Mucosa of stomach (tissue), 1 donor: ENCODE results near the gene NAT9.

Experiments used
- H3K27me3 ChIP-seq: one replicate; pipeline ENCODE4 v1.7.0; 2013; ENCODE audit warnings: mild to moderate bottlenecking, low read length; ENCODE audit not compliant: control insufficient read depth, insufficient read depth
- H3K36me3 ChIP-seq: one replicate; pipeline ENCODE4 v1.7.0; 2013; ENCODE audit warnings: low read length; ENCODE audit not compliant: control insufficient read depth, insufficient read depth
- H3K4me1 ChIP-seq: one replicate; pipeline ENCODE4 v1.7.0; 2013; ENCODE audit warnings: mild to moderate bottlenecking, low read length; ENCODE audit not compliant: control insufficient read depth, insufficient read depth
- H3K4me3 ChIP-seq: one replicate; pipeline ENCODE4 v1.7.0; 2013; ENCODE audit warnings: low read length
- H3K9ac ChIP-seq: one replicate; pipeline ENCODE4 v1.7.0; 2013; ENCODE audit warnings: mild to moderate bottlenecking, low read length, moderate library complexity
- H3K9me3 ChIP-seq: one replicate; pipeline ENCODE4 v1.7.0; 2013; ENCODE audit warnings: mild to moderate bottlenecking, low read length, moderate library complexity; ENCODE audit not compliant: control insufficient read depth
- donor health status: Pancreatic carcinoma.

The NAT9 gene

DNA sequence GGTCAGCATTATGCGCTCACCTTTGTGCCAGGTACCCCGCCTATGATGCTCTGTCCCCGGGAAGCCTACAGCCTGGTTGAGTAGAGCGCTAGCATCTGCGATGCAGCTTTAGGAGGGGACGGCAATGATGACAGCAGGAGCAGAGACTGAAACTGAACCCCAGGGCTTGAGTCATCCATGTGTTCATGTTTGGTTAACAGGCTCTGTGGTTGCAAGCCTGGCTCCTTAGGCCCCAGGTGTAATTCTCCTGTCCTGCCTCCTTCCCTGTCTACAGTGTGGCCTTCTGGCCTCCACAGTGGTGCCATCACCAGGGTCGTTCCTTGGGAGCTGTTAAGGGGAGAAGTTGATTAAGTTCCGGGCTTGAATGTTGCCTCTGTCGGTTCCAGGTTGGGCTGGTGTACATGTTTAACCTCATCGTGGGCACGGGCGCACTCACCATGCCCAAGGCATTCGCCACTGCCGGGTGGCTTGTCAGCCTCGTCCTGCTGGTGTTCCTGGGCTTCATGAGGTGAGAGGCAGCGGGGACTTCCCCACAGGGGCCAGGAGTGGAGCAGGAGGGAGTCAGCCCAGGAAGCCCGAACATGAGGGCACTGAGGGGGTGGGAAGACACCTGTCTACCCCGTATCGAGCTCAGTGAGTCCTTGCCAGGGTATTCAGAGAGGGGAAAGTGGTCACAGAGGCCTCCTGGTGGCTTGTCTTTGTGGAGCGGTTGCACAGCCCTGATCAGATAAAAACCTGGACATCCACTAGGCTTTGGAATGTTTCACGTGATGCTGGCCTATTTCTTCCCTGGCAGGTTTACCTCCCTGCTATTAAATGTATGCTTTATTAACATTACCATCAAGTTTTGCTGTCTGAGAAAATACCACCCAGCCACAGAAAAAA lies 9.2 kb upstream of the NAT9 start:
- H3K9ac ChIP-seq = no peak overlapping the region
- no peaks in the 10 kb centered on the region for H3K27me3 ChIP-seq
- H3K9me3 ChIP-seq = no peaks in the 10 kb centered on the region
- no peak overlapping the region for H3K4me3 ChIP-seq
- H3K36me3 ChIP-seq = no peaks in the 10 kb centered on the region
- no peaks in the 10 kb centered on the region for H3K4me1 ChIP-seq

DNA sequence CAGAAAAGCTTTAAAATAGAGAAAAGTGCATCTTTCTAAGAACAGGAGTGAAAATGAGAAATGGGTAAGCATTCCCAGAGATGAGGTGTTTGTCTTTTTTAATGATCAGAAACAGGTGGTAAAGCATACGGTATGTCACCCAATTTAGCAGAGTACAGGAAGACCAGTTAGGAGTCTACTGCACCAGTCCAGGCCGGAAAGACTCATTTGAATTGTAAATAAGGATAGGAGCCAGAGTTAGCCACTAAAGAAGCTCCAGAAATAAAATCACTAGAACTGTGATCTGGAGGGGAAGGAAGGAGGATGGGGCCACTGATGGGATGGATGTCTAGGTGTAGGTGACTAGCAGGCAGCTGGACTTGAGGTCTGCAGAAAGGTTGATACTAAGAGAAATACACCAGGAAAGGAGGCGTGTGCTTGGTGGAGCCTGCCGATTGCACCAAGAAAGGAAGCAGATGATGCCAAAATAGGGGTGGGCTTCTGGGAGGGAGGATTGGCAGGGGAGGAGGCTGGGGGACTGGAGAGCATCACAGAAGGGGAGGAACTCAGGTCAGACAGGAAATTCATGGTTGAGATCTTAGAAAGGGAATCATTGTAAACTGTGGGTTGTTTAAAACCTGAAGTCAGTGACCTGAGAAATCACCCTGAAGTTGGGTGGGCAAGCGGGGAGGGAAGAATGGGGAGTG lies 8.1 kb upstream of the NAT9 start:
- Histone ChIP-seq H3K36me3 (no peaks in the 10 kb centered on the region), H3K9me3 (no peaks in the 10 kb centered on the region), H3K4me3 (no peak overlapping the region), H3K4me1 (no peaks in the 10 kb centered on the region), H3K9ac (no peak overlapping the region), H3K27me3 (no peaks in the 10 kb centered on the region)

DNA sequence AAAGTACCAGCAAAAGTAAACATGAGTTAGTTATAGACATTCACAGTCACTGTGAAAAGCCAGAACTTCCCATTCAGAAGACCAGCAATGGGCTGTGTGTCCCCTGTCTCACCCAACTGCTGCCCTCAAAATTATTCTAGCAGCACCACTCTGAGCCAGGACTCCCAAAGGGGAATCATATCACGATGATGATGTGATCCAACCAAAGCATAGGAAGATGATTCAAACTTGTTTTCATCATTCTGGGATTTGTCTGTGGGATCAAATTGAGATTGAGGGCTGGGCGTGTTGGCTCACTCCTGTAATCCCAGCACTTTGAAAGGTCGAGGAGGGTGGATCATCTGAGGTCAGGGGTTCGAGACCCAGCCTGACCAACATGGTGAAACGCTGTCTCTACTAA lies 6.4 kb upstream of the NAT9 start:
- no peaks in the 10 kb centered on the region for H3K9me3 ChIP-seq
- H3K9ac ChIP-seq = no peak overlapping the region
- H3K4me3 ChIP-seq = no peak overlapping the region
- H3K4me1 ChIP-seq = peaks cover 3% of the 10 kb centered on the region
- no peaks in the 10 kb centered on the region for H3K27me3 ChIP-seq
- H3K36me3 ChIP-seq = no peaks in the 10 kb centered on the region

DNA sequence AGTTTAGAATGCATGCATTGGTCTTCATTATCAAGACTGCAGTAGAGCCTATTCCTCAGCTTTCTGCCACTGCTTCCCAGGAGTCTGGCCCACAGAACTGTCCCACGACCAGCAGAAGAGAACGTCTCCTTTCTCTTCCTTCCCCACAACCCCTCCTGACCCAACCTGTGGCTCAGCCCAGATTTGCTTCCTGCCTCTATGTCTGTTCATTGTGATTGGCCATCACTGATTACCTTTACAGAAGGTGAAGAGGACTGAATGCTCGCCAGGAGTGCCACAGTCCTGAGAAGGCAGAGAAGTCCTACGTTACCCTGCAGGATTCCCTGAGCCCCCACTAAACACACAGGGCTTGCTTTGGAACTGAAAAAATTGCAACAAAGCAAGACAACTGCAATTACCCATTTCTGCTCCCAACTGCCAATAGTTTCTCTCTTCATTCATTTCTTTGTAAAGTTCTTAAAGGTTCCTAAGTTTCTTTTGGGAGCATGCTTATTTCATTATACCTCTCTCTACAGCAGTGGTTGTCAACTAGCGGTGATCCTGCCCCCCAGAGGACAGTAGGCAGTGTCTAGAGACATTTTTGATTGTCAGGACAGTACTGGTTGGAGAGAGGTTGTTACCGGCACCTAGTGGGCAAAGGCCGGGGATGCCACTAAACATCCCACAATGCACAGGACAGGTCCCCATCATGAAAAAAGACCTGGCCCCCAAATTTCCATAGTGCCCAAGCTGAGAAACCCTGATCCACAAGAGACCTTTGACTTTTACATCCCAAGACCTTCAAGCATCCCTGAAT lies 4.5 kb upstream of the NAT9 start:
- peaks cover 11% of the 10 kb centered on the region for H3K4me1 ChIP-seq
- H3K27me3 ChIP-seq = no peaks in the 10 kb centered on the region
- H3K4me3 ChIP-seq = no peak overlapping the region
- no peaks in the 10 kb centered on the region for H3K36me3 ChIP-seq
- H3K9ac ChIP-seq = no peak overlapping the region
- H3K9me3 ChIP-seq = no peaks in the 10 kb centered on the region

DNA sequence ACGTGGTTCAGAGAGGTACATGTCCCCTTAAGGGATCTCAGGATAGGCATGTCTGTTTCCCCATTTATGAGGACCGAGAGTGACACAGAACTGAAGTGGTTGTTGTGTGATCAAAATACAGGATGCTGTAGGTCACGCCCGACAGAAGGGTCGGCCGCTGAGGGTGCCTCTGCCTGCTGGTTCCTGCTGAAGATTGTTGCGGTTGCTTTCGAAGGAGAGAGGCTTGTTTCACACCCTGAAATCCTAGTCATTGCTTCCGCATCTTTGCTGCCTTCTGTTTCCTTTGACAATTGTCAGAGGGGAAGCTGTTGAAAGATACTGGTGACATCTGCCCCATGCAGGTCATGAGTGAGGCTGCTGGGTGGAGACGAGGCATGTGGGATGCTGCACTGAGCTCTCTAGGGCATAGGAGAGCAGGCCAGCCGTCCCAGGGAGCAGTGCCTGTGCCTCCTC lies 3.8 kb upstream of the NAT9 start:
- no peak overlapping the region for H3K4me3 ChIP-seq
- no peaks in the 10 kb centered on the region for H3K9me3 ChIP-seq
- no peaks in the 10 kb centered on the region for H3K27me3 ChIP-seq
- no peak overlapping the region for H3K9ac ChIP-seq
- H3K4me1 ChIP-seq = peaks cover 17% of the 10 kb centered on the region
- no peaks in the 10 kb centered on the region for H3K36me3 ChIP-seq

DNA sequence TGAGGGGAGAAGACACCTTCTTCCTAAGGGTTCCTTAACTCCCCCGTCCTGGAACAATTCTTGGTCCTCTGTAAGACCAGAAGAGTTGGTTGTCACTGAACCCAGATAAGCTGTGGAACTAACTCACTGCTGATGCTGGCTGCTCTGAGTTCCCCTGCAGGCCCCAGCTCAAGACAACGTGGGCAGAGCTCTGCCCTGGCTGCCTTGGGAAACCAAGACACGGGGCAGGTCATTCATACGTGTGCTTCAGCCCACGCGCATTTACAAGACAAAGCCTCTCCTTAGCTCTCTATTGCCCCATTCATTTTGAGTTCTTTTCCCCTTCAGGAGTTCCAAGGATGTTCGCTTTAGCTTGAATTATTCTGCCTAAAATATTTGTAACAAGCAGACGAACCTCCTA lies 3.4 kb upstream of the NAT9 start:
- Histone ChIP-seq H3K9me3 (no peaks in the 10 kb centered on the region), H3K9ac (no peak overlapping the region), H3K36me3 (no peaks in the 10 kb centered on the region), H3K4me3 (no peak overlapping the region), H3K27me3 (no peaks in the 10 kb centered on the region), H3K4me1 (peaks cover 17% of the 10 kb centered on the region)

DNA sequence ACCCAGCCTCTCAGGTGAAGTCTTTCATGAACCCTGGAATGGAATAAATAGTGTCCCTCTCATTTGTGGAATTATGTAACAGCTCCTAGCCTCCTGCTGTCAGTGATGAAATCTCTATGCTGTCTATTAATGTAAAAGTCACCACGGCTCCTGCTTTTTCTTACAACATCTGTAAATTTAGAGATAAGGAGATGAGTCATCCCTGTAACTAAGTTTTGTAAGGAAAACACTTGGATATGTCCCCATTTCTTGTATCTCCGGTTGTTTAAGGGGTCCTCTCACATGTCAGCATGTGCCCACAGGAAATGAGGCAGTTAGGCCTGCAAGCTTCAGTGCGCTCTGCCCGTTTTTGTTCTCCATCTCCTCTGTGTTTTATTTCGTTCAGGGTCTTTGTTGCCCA lies 2.8 kb upstream of the NAT9 start:
- Histone ChIP-seq H3K4me3 (no peak overlapping the region), H3K36me3 (no peaks in the 10 kb centered on the region), H3K9ac (no peak overlapping the region), H3K9me3 (no peaks in the 10 kb centered on the region), H3K27me3 (no peaks in the 10 kb centered on the region), H3K4me1 (peaks cover 17% of the 10 kb centered on the region)

DNA sequence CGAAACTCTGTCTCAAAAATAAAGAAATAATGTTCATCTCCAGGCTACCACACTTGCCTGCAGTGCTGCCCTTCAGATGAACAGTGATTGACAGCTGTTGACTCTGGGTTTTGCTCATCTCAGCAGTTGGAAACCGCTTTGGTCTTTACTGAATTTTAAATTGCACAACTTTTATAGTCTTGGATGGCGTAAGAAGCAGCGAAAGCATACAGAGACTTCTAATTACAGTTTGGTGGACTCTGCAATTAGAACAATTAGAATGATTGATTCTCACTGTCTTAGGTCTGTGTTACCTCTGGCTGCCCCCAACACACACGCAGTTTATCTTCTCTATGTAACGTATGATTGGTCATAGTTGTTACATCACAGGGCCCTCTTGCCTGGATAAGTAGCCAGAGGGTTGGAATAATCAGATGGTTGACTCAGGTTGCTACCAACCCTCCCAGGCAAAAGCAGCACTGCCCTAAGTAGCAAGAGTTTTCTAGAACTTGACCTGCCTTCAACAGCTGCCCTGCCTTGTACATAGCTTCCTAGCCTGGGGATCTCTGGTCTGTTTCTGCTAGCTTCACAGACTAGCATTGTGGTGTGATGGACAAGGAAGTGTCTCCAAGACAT lies 1.9 kb upstream of the NAT9 start:
- Histone ChIP-seq H3K9me3 (no peaks in the 10 kb centered on the region), H3K27me3 (no peaks in the 10 kb centered on the region), H3K4me1 (peaks cover 17% of the 10 kb centered on the region), H3K4me3 (no peak overlapping the region), H3K9ac (no peak overlapping the region), H3K36me3 (no peaks in the 10 kb centered on the region)

DNA sequence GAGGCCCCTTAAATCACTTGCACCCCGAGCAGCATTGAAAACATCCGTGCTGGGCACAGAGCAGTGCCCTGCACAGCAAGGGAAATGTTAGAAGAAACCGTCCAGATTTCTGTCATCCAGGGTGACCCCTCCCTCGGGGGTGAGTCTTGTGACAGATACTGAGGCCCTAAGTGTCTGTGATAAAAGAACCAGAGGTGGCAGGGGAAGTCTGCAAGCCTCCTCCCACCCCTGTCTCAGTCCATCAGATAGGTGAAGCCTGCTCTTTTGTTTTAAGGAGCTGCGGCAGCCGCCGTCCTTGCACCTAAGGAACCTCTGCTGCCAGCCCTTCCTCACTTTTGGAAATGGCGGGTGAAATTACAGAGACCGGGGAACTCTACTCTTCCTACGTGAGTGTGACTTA lies 845 bp upstream of the NAT9 start:
- H3K4me3 ChIP-seq = peak overlapping the region; percentile 20
- peaks cover 6% of the 10 kb centered on the region for H3K36me3 ChIP-seq
- H3K4me1 ChIP-seq = peaks cover 17% of the 10 kb centered on the region
- H3K9ac ChIP-seq = peak overlapping the region; percentile 72
- H3K9me3 ChIP-seq = no peaks in the 10 kb centered on the region
- H3K27me3 ChIP-seq = no peaks in the 10 kb centered on the region

DNA sequence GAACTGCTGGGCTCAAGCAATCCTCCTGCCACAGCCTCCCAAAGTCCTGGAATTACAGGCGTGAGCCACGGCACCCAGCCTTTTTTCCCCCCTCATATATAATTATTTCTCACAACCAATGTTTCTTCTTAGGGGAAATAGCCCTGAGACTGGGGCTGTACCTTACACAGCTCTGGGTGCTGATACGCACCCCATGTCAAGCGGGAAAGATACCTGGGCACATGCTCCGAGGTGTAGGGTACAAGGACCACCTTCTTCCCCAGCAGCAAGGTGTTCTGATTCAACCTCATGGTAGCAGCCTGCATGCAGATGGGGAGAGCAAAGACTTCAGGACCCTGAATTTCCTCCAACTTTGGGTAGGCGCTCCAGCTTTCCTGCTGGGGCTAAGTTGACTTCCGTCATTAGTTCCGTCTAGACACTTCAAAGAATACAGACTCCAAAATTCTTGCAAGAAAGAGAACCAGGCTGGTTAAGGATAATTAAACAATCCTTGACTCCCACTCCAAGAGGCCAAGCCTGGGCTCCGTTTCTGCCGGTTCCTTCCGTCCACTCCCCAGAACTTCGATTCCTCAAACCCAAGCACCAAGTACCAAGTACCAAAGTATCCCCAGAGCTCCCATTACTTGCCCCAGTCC lies 619 bp downstream of the NAT9 start:
- Histone ChIP-seq H3K27me3 (no peaks in the 10 kb centered on the region), H3K4me3 (peak overlapping the region; percentile 90), H3K36me3 (peaks cover 7% of the 10 kb centered on the region), H3K9ac (peak overlapping the region; percentile 81), H3K9me3 (no peaks in the 10 kb centered on the region), H3K4me1 (peaks cover 17% of the 10 kb centered on the region)

DNA sequence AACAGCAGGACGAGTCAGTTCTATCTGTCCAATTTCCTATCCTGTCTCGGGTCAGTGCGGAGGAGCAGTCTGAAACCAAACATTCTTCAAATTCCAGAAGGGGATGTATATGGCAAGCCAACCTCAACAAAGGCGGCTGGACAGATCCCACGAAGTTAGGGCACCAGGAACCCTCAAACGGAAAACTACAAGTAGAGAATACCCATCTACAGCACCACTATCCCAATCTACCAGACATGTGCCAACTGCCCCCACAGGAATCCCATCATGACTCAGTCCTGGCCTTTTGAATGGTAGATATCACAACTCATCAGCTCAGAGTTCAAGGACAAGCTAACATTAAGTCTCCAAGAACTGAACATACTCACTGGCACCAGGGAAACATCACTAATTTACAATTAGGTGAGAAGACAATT lies 2.3 kb downstream of the NAT9 start:
- Histone ChIP-seq H3K4me3 (no peak overlapping the region), H3K36me3 (peaks cover 15% of the 10 kb centered on the region), H3K27me3 (no peaks in the 10 kb centered on the region), H3K4me1 (peaks cover 32% of the 10 kb centered on the region), H3K9me3 (no peaks in the 10 kb centered on the region), H3K9ac (no peak overlapping the region)
